Endothelial cell of umbilical vein (primary cell): ENCODE data around the gene CRB1. TPM values are rescaled to one million over a fixed set of nuclear protein-coding genes. Genes with fewer than 3 reads are reported as not detected.

Source experiments
- BruUV-seq: library from RNA; stranded (reverse); fragments of 400-500 nt; replicated peaks from 2 replicates; lab custom pipeline; 2021; lab: Mats Ljungman, UMichigan
- CTCF ChIA-PET: fragments of 300-600, 350-600 bp; sonication (Branson Sonifier 250); formaldehyde crosslinking; loops from one replicate; lab custom pipeline; 2021; ENCODE audit warnings: antibody characterized with exemption, inconsistent platforms; lab: Charles Lee
- POLR2A ChIA-PET: fragments of 300-600, 350-600 bp; sonication (Branson Sonifier 250); formaldehyde crosslinking; loops from one replicate; lab custom pipeline; 2021; ENCODE audit warnings: antibody characterized with exemption, inconsistent platforms; lab: Charles Lee
- DNase-seq: peaks from one replicate; pipeline ENCODE4 v3.0.0-alpha.2; 2011; ENCODE audit warnings: low read depth, low spot score
- FAIRE-seq: peaks from 2 replicates; lab custom pipeline; 2011; peaks lifted over from hg19 to GRCh38; lab: Jason Lieb, UNC
- H2AFZ ChIP-seq: 2 replicates; pipeline ENCODE4 v1.6.0; 2012; ENCODE audit warnings: low read depth, low read length, control low read depth, inconsistent platforms
- H3K27ac ChIP-seq: 2 replicates; pipeline ENCODE4 v1.5.1; 2011; ENCODE audit warnings: low read depth, mild to moderate bottlenecking, control low read depth, low read length, moderate library complexity; ENCODE audit not compliant: insufficient read depth
- H3K27me3 ChIP-seq, 2 experiments: 2 replicates each; pipeline versions ENCODE4 v1.6.0 to v1.6.1; 2011; ENCODE audit warnings: low read length in 2 of 2, mixed read lengths in 1 of 2; ENCODE audit not compliant: control insufficient read depth in 2 of 2, insufficient read depth in 2 of 2
- H3K36me3 ChIP-seq, 2 experiments: 2 replicates in 1 of 2; 3 replicates in 1 of 2; pipeline ENCODE4 v1.5.1; 2011; ENCODE audit warnings: low read length in 2 of 2, mild to moderate bottlenecking in 1 of 2, moderate library complexity in 1 of 2; ENCODE audit not compliant: control insufficient read depth in 2 of 2, insufficient read depth in 2 of 2; ENCODE audit errors: extremely low read depth in 1 of 2
- H3K4me1 ChIP-seq: 3 replicates; pipeline ENCODE4 v1.5.1; 2011; ENCODE audit warnings: mild to moderate bottlenecking, low read length; ENCODE audit not compliant: control insufficient read depth, insufficient read depth; ENCODE audit errors: extremely low read depth
- H3K4me2 ChIP-seq: 2 replicates; pipeline ENCODE4 v1.6.1; 2011; ENCODE audit warnings: low read length, control low read depth, mixed read lengths; ENCODE audit not compliant: insufficient read depth
- H3K4me3 ChIP-seq, 3 experiments: fragments of 200-600 bp in 1 of 3; sonication (generic), shearing (Covaris generic) in 1 of 3; replicated peaks in 1 of 3; 2 replicates each; pipeline ENCODE4 v1.5.1; 2011 to 2016; ENCODE audit warnings: control low read depth in 3 of 3, low read length in 3 of 3, mild to moderate bottlenecking in 2 of 3, inconsistent platforms in 1 of 3, low read depth in 1 of 3, moderate library complexity in 1 of 3; ENCODE audit not compliant: insufficient read depth in 1 of 3
- H3K79me2 ChIP-seq: 2 replicates; pipeline ENCODE4 v1.6.0; 2012; ENCODE audit warnings: low read length, inconsistent platforms; ENCODE audit not compliant: control insufficient read depth, insufficient read depth
- H3K9ac ChIP-seq: replicated peaks from 2 replicates; pipeline ENCODE3; 2011; ENCODE audit warnings: low read length, control low read depth; ENCODE audit not compliant: insufficient read depth; ENCODE audit errors: extremely low read depth
- H3K9me1 ChIP-seq: replicated peaks from 3 replicates; pipeline ENCODE4 v1.6.0; 2011; ENCODE audit warnings: mild to moderate bottlenecking, low read length; ENCODE audit not compliant: control insufficient read depth, insufficient read depth; ENCODE audit errors: extremely low read depth
- H3K9me3 ChIP-seq: replicated peaks from 2 replicates; pipeline ENCODE4 v1.5.1; 2012; ENCODE audit warnings: low read length, inconsistent platforms; ENCODE audit not compliant: control insufficient read depth, insufficient read depth
- H4K20me1 ChIP-seq: replicated peaks from 2 replicates; pipeline ENCODE3; 2011; ENCODE audit warnings: mild to moderate bottlenecking, low read length; ENCODE audit not compliant: control insufficient read depth, insufficient read depth; ENCODE audit errors: extremely low read depth
- FOS ChIP-seq: IDR thresholded peaks from 2 replicates; pipeline ENCODE4 v1.6.1; 2011; ENCODE audit warnings: mild to moderate bottlenecking, low read length, moderate library complexity, borderline replicate concordance; ENCODE audit not compliant: insufficient read depth
- GATA2 ChIP-seq: IDR thresholded peaks from 2 replicates; pipeline ENCODE4 v1.7.0; 2011; ENCODE audit warnings: low read depth, mild to moderate bottlenecking, moderate library complexity, mixed read lengths, low read length; ENCODE audit not compliant: insufficient read length, insufficient read depth
- MYC ChIP-seq: IDR thresholded peaks from one replicate; pipeline ENCODE4 v1.6.1; 2011; ENCODE audit warnings: mild to moderate bottlenecking, low read depth, low read length
- POLR2A ChIP-seq: IDR thresholded peaks from 2 replicates; pipeline ENCODE4 v1.6.1; 2012; ENCODE audit warnings: low read depth, mild to moderate bottlenecking, control low read depth, low read length
- POLR2AphosphoS5 ChIP-seq: IDR thresholded peaks from 2 replicates; pipeline ENCODE4 v1.6.1; 2012; ENCODE audit warnings: low read depth, mild to moderate bottlenecking, control low read depth, low read length, moderate library complexity; ENCODE audit not compliant: insufficient read depth
- dilution Hi-C: fragments of 300-500 bp; cut with MboI; formaldehyde crosslinking; loops from one replicate; pipeline ENCODE4 v1.15.0; 2019; ENCODE audit warnings: low sequenced_read_pairs; ENCODE audit not compliant: extremely low pct_ligation_motif_present
- intact Hi-C: fragments of 100-400 bp; cut with micrococcal nuclease; formaldehyde crosslinking; loops from one replicate; pipeline ENCODE4 v1.10.0; 2022
- polyA plus RNA-seq, 4 experiments: library from polyadenylated mRNA; depleted of rRNA in 3 of 4; stranded (reverse) in 3 of 4; unstranded in 1 of 4; fragments of >200 nt; gene quantifications; 2 replicates each; pipeline versions ENCODE4 v1.2.1 to v1.2.3, GENCODE V29; 2011 to 2012; ENCODE audit warnings: missing spikeins in 1 of 4
- total RNA-seq: library from RNA; stranded (reverse); gene quantifications from 2 replicates; pipeline ENCODE4 v1.2.3, GENCODE V29; 2021
- TF ChIP-seq, protein P1 (sequence below): IDR thresholded peaks from 2 replicates; pipeline ENCODE4 v1.6.1; 2011; ENCODE audit not compliant: insufficient read depth, insufficient read length
- TF ChIP-seq, protein P2 (sequence below), 2 donors: IDR thresholded peaks; 1 replicate in 1 of 2; 2 replicates in 1 of 2; pipeline ENCODE4 v1.5.1; 2011; ENCODE audit warnings: low read length in 2 of 2, mild to moderate bottlenecking in 2 of 2, moderate library complexity in 2 of 2, control low read depth in 1 of 2, inconsistent platforms in 1 of 2, low read depth in 1 of 2; ENCODE audit not compliant: insufficient read depth in 1 of 2; ENCODE audit errors: extremely low read depth in 1 of 2

CRB1 gene
- total and polyA plus RNA-seq, 2 donors (not counting 3 experiments of a cell fraction or from before 2014, with no cell fraction given): not detected

DNA sequence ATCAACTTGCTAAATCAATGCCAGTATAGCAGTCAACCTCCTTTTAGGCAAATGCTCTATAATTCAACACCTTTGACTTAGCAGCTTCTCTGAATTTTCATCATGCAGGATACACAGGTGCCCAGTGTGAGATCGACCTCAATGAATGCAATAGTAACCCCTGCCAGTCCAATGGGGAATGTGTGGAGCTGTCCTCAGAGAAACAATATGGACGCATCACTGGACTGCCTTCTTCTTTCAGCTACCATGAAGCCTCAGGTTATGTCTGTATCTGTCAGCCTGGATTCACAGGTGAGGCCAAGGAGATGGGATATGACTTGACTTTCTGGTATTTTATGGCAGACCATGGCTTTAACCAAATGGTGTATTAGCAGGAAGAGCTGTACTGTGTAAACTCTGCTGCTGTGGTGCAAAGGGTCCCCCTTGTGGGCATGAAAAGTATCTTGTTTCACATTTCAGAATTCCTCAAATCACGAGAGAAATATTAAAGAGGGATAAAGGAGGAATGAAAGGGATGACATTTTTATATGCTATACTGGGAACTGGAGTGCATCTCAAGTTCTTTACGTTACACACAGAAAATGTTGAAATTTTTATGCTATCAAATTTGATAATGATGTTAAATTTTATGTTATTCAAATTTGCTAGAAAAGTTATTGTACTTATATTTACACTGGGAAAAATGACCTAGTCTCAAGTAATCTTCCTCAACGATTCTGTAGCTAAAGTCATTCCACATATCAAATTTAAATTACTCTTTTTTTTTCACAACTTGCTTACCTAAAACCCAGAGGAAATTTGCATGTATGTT is 88.9 kb downstream of the CRB1 start:
- CTCF ChIA-PET: interaction anchor here (0.8 to 4.2 kb wide), 16 partner anchors 9 to 696 kb away, joined by 3 to 105 read pairs (median 7); no protein-coding TSS in a partner anchor
- Histone ChIP-seq H3K4me1 (no peaks in the 10 kb centered on the region), H3K9me3 (no peaks in the 10 kb centered on the region), H3K27me3 (no peaks in the 10 kb centered on the region), H2AFZ (peak overlapping the region; percentile 39), H3K9ac (no peak overlapping the region), H3K4me3 (no peak overlapping the region), H3K79me2 (no peaks in the 10 kb centered on the region), H3K36me3 (no peaks in the 10 kb centered on the region), H4K20me1 (no peaks in the 10 kb centered on the region), H3K4me2 (no peak overlapping the region), H3K9me1 (no peaks in the 10 kb centered on the region), H3K27ac (no peak overlapping the region)
- intact Hi-C loops: loop anchor here (1.0 to 5.0 kb wide), 5 partner anchors 28 to 634 kb away; no protein-coding TSS in a partner anchor
- FAIRE-seq (peak; percentile 86), DNase-seq (peak; percentile 49)
- no TSS peak for BruUV-seq
- TF ChIP-seq GATA2 (no peak), POLR2AphosphoS5 (no peak), MYC (no peak), POLR2A (no peak), FOS (no peak)
- TF ChIP-seq, protein P1, sequence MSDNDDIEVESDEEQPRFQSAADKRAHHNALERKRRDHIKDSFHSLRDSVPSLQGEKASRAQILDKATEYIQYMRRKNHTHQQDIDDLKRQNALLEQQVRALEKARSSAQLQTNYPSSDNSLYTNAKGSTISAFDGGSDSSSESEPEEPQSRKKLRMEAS: no peak
- TF ChIP-seq, protein P2, sequence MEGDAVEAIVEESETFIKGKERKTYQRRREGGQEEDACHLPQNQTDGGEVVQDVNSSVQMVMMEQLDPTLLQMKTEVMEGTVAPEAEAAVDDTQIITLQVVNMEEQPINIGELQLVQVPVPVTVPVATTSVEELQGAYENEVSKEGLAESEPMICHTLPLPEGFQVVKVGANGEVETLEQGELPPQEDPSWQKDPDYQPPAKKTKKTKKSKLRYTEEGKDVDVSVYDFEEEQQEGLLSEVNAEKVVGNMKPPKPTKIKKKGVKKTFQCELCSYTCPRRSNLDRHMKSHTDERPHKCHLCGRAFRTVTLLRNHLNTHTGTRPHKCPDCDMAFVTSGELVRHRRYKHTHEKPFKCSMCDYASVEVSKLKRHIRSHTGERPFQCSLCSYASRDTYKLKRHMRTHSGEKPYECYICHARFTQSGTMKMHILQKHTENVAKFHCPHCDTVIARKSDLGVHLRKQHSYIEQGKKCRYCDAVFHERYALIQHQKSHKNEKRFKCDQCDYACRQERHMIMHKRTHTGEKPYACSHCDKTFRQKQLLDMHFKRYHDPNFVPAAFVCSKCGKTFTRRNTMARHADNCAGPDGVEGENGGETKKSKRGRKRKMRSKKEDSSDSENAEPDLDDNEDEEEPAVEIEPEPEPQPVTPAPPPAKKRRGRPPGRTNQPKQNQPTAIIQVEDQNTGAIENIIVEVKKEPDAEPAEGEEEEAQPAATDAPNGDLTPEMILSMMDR (IDR thresholded peaks at IDR 0.05; ENCODE audit: extremely low read depth in 1 of 2, insufficient read depth in 1 of 2, low read depth in 1 of 2, low read length in 2 of 2): peak; percentile 52 to 59
- dilution Hi-C loops: no loop called here
- POLR2A ChIA-PET: no interaction called here
